VCaP (cell line): ENCODE data around the gene SLC7A8.

Source experiments
- H3K27ac ChIP-seq: fragments of 450-650 bp; 2 replicates; pipeline ENCODE4 v1.5.1; 2017
- TF ChIP-seq, protein P1 (sequence below): fragments of 450-650 bp; conservative IDR thresholded peaks from 2 replicates; pipeline ENCODE4 v1.5.1; 2017; ENCODE audit warnings: mild to moderate bottlenecking, moderate library complexity

SLC7A8 gene

DNA sequence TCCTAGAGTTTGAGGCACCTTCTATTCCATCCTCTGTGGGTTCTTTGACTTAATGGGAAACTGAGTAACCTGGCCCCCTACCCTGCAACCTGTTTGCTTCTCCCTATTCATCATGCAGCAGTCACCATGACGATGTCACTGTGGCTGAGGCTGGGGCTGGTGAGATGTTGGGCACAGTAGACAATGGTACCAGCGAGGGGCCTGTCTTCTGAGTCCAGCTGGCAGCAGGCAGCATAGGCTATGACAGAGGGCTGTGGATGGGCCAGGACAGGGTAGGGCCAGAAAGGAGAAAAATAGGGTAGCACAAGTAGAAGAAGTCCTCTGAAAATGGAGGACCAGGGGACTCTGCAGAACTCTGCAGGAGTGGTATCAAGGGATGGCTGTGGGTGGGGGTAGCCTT lies 80.7 kb downstream of the SLC7A8 start:
- TF ChIP-seq, protein P1, sequence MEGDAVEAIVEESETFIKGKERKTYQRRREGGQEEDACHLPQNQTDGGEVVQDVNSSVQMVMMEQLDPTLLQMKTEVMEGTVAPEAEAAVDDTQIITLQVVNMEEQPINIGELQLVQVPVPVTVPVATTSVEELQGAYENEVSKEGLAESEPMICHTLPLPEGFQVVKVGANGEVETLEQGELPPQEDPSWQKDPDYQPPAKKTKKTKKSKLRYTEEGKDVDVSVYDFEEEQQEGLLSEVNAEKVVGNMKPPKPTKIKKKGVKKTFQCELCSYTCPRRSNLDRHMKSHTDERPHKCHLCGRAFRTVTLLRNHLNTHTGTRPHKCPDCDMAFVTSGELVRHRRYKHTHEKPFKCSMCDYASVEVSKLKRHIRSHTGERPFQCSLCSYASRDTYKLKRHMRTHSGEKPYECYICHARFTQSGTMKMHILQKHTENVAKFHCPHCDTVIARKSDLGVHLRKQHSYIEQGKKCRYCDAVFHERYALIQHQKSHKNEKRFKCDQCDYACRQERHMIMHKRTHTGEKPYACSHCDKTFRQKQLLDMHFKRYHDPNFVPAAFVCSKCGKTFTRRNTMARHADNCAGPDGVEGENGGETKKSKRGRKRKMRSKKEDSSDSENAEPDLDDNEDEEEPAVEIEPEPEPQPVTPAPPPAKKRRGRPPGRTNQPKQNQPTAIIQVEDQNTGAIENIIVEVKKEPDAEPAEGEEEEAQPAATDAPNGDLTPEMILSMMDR: no peak
- no peak overlapping the region for H3K27ac ChIP-seq

DNA sequence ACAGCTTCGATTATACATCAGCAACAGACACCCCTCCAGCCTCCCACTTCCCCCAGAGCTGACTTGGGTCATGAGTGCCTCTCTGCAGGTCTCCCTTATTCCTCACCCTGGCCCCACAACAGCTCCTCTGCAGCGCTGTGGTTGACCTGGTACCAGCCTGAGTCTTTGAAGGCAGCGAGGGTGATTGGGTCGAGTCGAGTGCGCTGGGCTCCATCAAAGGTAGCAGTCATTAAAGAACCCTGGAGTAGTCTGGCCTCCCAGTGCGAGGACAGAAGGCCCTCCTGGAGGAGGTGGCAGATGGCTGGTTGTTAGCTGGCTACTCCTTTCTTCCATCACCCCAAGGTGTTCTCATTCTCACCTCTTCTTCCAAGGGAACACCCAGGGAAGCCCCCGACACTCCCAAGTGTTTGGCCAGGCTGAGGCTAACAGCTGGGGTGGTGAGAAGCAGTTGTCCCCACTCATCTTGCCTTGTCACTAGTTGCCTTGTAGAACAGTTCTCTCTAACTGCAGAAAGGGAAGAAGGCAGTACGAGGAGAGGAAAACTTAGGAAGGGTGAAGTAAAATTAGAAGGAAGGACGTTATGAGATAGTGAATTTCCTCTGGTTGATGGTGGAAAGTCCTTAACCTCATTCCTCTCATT lies 81.4 kb downstream of the SLC7A8 start:
- H3K27ac ChIP-seq: no peak overlapping the region
- TF ChIP-seq, protein P1: no peak

- H3K27ac ChIP-seq: no peak overlapping the region
- TF ChIP-seq, protein P1: no peak
Measured at GRCh38 chr14:23101213-23101970, 82.1 kb downstream of the SLC7A8 start.

GRCh38 chr14:23099212-23099861 lies 84.1 kb downstream of the SLC7A8 start:
- H3K27ac ChIP-seq: no peak overlapping the region
- TF ChIP-seq, protein P1: no peak

DNA sequence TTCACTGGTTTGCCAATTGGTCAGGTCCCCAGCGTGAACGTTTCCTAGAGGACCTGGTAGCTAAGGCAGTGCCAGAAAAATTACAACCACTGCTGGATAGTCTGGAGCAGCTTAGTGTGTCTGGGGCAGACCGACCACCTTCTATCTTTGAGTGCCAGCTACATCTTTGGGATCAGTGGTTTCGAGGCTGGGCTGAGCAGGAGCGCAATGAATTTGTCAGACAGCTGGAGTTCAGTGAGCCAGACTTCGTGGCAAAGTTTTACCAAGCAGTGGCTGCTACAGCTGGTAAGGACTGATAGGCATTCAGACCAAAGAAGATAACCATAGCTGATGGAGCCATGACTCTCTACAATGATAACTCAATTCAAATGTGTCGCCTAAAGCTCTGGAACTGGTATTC lies 85.7 kb downstream of the SLC7A8 start:
- TF ChIP-seq, protein P1: no peak
- no peak overlapping the region for H3K27ac ChIP-seq

- TF ChIP-seq, protein P1: no peak
Measured at GRCh38 chr14:23095196-23096108, 88.0 kb downstream of the SLC7A8 start, which contains the start of gene C14orf119. Gene C14orf119 (plus strand): TSS chr14:23095505. CDS start chr14:23097659, 2,154 bp downstream.

More at GRCh38 chr14:23095196-23096108, 88.0 kb downstream of the SLC7A8 start, which contains the start of gene C14orf119:
- H3K27ac ChIP-seq: peak within 1 kb of the TSS; percentile 97
